Measurements from ENCODE around the gene CAMTA1.

Gene CAMTA1

DNA sequence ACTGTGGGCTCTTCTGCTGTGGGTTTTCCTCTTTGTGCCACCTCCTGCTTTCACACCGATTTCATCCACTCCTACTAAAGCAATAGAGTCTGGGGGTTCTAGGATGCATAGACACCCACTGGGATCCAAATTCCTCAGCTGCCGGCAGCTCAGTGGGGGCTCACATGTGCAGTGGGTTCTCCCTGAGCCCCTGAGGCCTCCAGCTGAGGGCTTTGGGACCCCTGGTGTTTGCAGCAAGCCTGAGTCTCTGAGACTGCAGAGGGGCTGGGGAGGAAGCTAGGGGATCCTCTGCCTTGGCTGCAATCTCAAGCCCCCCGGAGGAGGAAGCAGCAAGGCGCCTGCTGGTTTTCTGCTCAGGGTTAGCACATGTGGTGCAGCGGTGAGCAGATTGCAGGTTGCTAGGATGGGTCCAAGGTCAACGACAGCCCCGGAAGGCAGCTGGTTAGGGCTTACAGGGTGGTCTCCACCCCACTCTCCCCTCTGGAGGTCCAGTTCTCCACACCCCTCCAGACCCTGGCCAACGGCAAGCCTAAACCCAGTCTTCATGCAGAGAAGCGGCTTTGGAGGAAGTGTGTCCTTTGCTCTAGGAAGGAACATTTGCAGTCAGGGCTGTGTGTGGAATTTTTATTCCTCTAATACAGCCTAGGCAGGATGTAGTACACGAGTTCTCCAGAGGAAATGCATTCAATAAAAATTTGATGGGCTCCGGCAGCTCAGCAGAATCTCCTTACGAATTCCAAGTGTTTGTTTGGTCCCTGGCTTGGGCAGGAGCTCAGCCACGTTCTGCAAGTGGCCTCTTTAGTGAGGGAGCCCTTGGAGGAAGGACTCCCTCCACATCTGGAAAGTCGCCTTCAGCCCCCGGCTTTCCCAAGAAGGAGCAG, 716.7 kb downstream of the CAMTA1 start:
- TF ChIP-seq CTCF (IDR thresholded peaks at IDR 0.05; ENCODE audit: low read depth, low read length, missing control alignments): no peak
- DNase-seq (ENCODE audit: low read depth): no peak
- no peak overlapping the region for H3K4me3 ChIP-seq (ENCODE audit: low read depth, low read length)

DNA sequence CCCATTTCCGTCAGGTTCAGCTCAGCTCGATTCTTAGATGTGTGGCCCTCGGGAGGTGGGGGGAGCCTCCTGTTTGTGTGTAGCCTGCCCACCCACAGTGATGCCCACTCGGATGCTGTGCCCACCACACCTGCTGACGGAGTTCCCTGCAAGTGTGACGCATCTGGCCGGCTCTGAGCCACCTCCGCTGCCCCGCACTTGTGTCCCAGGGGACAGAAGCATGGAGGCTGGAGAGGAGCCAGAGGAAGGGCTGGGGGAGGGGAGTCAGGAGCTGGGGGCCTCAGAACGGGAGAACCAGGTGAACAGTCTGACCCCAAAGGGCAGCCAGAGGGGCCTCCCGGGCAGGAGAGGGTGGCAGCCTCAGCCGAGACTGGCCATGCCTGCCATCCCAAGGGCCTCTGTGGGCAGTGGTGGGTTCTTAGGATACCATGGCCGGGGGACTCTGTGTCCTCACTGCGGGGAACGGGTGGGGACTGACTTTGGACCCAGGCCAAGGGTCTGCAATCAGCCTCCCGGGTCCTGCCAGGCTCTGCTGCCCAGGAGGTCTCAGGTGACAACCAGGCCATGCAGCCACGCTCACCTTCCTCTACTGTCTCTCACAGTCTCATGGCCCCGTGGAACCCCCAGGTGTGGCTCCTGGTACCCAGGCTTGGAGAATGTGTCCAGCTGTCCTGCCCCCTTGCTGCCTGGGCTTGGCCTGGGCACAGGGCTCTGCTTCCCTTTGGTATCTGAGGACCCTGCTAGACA, 718.6 kb downstream of the CAMTA1 start:
- no peak for DNase-seq (ENCODE audit: low read depth)
- TF ChIP-seq CTCF (IDR thresholded peaks at IDR 0.05; ENCODE audit: low read depth, low read length, missing control alignments): no peak
- H3K4me3 ChIP-seq (ENCODE audit: low read depth, low read length): no peak overlapping the region

DNA sequence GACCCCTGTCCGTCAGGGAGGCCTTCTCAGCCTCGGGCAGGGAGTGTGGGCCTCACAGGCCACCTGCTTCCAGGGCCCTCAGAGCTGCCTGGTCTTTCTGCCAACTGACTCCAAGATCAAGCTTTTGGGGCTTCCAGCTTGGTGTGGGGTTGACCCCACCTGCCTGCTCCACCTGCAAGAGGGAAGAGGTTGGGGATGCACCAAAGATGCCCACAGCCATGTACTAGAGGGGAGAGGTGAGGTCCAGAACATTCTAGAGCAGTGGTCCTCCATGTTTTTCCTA, 719.1 kb downstream of the CAMTA1 start:
- no peak for TF ChIP-seq CTCF (IDR thresholded peaks at IDR 0.05; ENCODE audit: low read depth, low read length, missing control alignments)
- no peak overlapping the region for H3K4me3 ChIP-seq (ENCODE audit: low read depth, low read length)
- DNase-seq (ENCODE audit: low read depth): no peak

GRCh38 chr1:7505094-7505770, 720.0 kb downstream of the CAMTA1 start:
- no peak overlapping the region for H3K4me3 ChIP-seq (ENCODE audit: low read depth, low read length)
- TF ChIP-seq CTCF (IDR thresholded peaks at IDR 0.05; ENCODE audit: low read depth, low read length, missing control alignments): no peak
- DNase-seq (ENCODE audit: low read depth): no peak

DNA sequence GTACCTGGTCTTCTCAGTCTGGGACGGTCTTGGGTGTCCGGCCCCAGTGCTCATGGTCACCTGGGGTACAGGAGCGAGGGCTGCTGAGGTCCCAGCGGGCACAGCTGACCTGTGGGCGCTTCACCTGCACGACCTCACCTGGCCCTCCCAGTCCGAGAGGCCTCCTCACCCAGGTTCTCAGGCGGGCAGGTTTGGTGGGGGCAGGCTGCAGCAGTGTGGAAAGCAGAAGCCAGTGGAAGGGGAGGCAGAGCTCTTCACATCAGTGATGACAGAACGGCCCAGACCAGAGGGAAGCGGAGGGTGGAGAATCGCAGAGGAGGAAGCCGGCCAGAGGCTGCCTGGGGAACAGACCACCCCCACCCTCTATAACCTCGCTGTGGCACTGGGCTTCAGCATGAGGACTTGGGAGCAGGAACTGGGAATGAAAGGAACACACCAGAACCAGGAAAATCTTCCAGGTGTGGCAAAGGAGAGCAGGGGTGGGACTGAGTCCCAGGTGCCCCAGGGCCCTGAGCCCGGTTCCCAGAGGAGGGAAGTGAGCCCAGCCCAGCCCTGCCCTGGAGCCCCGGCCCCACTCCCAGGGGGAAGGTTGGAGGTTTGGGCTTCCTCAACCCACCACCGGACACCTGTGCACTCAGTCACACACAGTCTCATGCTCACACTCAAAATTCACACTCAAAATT, 720.7 kb downstream of the CAMTA1 start:
- no peak for DNase-seq (ENCODE audit: low read depth)
- no peak for TF ChIP-seq CTCF (IDR thresholded peaks at IDR 0.05; ENCODE audit: low read depth, low read length, missing control alignments)
- no peak overlapping the region for H3K4me3 ChIP-seq (ENCODE audit: low read depth, low read length)

DNA sequence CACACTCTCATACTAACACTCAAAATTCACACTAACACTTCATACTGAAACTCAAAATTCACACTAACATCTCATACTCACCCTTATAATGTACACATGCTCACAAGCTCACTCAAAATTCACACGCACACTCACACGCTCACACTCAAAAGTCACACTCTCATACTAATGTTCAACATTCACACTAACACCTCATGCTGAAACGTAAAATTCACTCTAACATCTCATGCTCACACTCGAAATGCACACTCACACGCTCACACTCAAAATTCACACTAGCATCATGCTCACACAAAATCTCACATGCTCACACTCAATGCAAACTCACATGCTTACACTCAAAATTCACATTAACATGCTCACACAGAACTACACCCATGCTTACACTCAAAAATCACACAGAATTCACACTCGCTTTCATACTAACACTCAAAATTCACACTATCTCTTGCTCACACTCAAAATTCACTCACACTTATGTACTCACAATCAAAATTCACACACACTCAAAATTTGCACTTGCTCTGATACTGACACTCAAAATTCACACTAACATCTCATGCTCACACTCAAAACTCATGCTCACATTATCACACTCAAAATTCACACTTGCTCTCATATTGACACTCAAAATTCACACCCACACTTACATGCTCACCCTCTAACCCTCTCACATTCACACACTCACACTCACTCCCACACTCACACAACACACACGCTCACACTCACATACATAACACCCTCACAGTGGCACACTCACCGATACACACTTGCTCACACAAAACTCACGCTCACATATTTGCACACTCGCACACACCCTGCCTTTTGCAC, 721.4 kb downstream of the CAMTA1 start:
- no peak for DNase-seq (ENCODE audit: low read depth)
- no peak for TF ChIP-seq CTCF (IDR thresholded peaks at IDR 0.05; ENCODE audit: low read depth, low read length, missing control alignments)
- H3K4me3 ChIP-seq (ENCODE audit: low read depth, low read length): no peak overlapping the region

Measured in GM12864 (cell line).